NCI-H187 treated with DMSO at 0.1 percent for 48 hours (cell line): ENCODE data around the gene ENDOU.
"Not testable (repeated sequence)": the region's sequence is repeated elsewhere in the genome, so short reads cannot be mapped to it uniquely, and the experiment has no call there.

Experiments
- DNase-seq: peaks from one replicate; lab custom pipeline; 2025; lab: John Stamatoyannopoulos, UW

The ENDOU gene

DNA sequence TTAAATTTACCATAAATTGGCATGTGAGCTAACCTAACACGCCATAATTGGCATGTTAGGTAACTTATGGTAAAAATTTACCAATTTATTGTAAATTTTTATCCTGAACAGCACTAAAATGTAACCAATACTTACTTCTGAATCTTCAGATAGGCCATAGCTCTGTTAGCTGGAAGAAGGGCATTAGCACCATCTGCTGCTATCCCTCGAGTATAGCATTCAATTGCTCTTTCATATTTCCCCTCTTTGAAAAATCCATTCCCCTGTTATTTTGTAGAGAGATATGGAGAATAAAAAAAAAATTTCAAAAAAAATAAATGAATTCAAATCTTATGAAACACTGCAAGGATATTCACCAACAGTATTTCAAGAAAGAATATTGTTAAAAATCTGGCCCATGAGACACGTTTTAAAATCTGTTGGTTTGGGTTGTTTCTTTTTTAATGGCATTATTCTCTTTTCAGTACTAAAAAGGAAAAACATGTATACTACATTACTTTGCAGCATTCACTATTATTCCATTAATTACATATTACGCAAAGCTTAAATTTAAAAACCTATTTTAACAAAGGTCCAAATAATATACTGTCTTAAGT, 38.5 kb downstream of the ENDOU start:
- no peak for DNase-seq

DNA sequence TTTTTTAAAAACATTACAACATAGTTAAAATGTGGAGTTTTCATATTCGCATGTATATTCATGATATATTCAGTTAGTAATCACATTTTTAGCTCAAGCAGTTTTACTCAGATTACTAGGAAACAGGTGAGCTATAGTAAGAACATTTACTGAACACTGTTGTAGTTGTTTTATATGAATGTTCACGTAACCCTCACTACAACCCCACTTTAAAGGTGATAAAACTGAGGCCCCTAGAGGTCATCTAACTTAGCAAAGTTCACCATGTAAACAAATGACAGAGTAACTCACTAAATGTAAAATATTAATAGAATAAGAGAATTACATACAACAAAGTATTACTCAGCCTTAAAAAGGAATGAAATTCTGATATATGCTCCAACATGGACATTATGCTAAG, 45.5 kb downstream of the ENDOU start:
- no peak for DNase-seq

DNA sequence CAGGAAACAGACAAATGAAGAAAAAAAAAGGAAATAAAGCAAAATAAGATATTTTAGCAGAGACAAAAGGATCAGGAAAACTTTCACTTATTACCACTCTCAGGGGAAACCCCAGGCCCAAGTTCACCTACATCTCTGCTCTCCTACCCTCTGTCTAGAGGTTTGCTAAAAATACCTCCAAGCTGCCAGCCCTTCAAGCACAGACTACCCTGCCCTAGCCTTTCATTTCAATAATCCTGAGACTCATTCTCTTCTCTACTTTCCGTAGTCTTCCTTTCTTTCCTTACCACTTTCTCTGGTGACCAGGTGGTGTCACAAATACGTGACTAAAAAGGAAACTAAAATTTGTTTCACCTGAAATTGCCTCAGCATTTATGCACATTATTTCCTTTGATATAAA, 53.2 kb downstream of the ENDOU start:
- no peak for DNase-seq

DNA sequence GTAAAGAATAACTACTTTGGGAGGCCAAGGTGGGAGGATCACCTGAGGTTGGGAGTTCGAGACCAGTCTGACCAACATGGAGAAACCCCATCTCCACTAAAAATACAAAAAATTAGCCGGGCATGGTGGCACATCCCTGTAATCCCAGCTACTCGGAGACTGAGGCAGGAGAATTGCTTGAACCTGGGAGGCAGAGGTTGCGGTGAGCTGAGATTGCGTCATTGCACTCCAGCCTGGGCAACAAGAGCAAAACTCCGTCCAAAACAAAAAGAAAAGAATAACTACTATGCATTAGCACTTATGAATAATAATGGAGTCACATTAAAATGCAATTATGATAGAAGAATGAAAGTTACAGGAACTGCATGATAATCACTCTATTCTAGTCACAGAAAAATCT, 57.4 kb downstream of the ENDOU start:
- not testable (repeated sequence) for DNase-seq
